Tibial nerve (tissue), 4 donors: Measurements from ENCODE around the gene MAST2. TPM values are rescaled to one million over a fixed set of nuclear protein-coding genes. Genes with fewer than 3 reads are reported as not detected.

Experiments used
- DNase-seq, 2 donors: peaks; one replicate each; pipeline ENCODE4 v3.0.0-alpha.2; 2019; ENCODE audit warnings: low spot score in 2 of 2
- H3K27ac ChIP-seq, 4 donors: fragments of 200-600 bp; sonication (generic) in 3 of 4; one replicate each; pipeline ENCODE4 v1.5.1; 2017 to 2019; ENCODE audit warnings: mild to moderate bottlenecking in 1 of 4
- H3K27me3 ChIP-seq, 2 donors: fragments of 200-600 bp; sonication (generic) in 1 of 2; one replicate each; pipeline versions ENCODE4 v1.5.1 to v1.6.0; 2017 to 2019
- H3K36me3 ChIP-seq, 3 donors: fragments of 200-600 bp; sonication (generic); one replicate each; pipeline ENCODE4 v1.5.1; 2018 to 2019
- H3K4me1 ChIP-seq, 4 donors: fragments of 200-600 bp; sonication (generic) in 3 of 4; one replicate each; pipeline ENCODE4 v1.5.1; 2017 to 2019
- H3K4me3 ChIP-seq, 4 donors: fragments of 200-600 bp; sonication (generic) in 3 of 4; one replicate each; pipeline ENCODE4 v1.5.1; 2017 to 2019; ENCODE audit warnings: mild to moderate bottlenecking in 1 of 4, moderate library complexity in 1 of 4
- H3K9me3 ChIP-seq, 4 donors: fragments of 200-600 bp; sonication (generic) in 3 of 4; one replicate each; pipeline ENCODE4 v1.5.1; 2017 to 2019
- CTCF ChIP-seq, 5 experiments: fragments of 200-600 bp in 3 of 5; fragments of 450-650 bp in 2 of 5; sonication (generic) in 3 of 5; IDR thresholded peaks; one replicate each; pipeline ENCODE4 v1.5.1; 2016 to 2019; ENCODE audit warnings: antibody characterized with exemption in 5 of 5, mild to moderate bottlenecking in 3 of 5, moderate library complexity in 2 of 5
- EP300 ChIP-seq, 2 donors: sonication (generic); formaldehyde crosslinking; IDR thresholded peaks; one replicate each; pipeline ENCODE4 v1.6.1; 2017; ENCODE audit warnings: antibody characterized with exemption in 2 of 2, mild to moderate bottlenecking in 1 of 2
- POLR2A ChIP-seq, 2 donors: fragments of 450-650 bp; IDR thresholded peaks; one replicate each; pipeline ENCODE4 v1.6.1; 2017; ENCODE audit warnings: antibody characterized with exemption in 2 of 2, mild to moderate bottlenecking in 2 of 2, moderate library complexity in 2 of 2
- WGBS, 2 donors: methylation state at CpG; one replicate each; pipeline ENCODE4 v1.1.5; 2018; 5-methylcytosine and 5-hydroxymethylcytosine counted together
- total RNA-seq, 4 donors: library from RNA; depleted of rRNA; stranded (reverse); fragments of >200 nt; gene quantifications; one replicate each; pipeline ENCODE4 v1.1.0, GENCODE V29; 2016

MAST2 gene
- total RNA-seq, 4 donors from 2014 or later: 38.0 to 122 (median 57.1) TPM

GRCh38 chr1:46081206-46081605 lies 277.8 kb downstream of the MAST2 start:
- H3K9me3 ChIP-seq: no peaks in the 10 kb centered on the region
- no peak for TF ChIP-seq POLR2A (IDR thresholded peaks at IDR 0.05)
- TF ChIP-seq EP300 (IDR thresholded peaks at IDR 0.05): no peak
- TF ChIP-seq CTCF (IDR thresholded peaks at IDR 0.05): no peak
- H3K36me3 ChIP-seq: no peaks in the 10 kb centered on the region
- no peaks in the 10 kb centered on the region for H3K27me3 ChIP-seq
- DNase-seq: no peak
- H3K4me1 ChIP-seq: no peaks in the 10 kb centered on the region
- no peak overlapping the region for H3K4me3 ChIP-seq
- no peak overlapping the region for H3K27ac ChIP-seq
- WGBS, 2 donors: 69 to 77% methylated on average over 7 of the region's 7 CpGs

DNA sequence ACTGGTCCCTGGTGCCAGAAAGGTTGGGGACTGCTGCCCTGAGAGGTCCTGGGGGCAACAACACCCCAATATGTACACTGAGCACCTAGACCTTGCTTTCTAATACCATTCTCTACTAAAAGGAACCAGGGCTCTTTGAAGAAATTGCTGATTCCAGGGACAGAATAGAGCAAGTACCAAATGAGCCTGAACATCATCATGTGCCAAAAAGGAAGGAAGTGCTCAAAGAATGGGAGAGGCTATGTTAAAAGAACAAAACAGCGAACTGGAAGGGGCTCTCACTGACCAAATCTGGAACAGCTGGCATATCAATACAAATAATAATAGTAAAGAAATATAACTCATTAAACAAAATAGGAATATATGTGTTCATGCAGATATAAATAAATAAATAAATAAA lies 278.2 kb downstream of the MAST2 start:
- no peaks in the 10 kb centered on the region for H3K27me3 ChIP-seq
- 75 to 79% methylated on average over 1 of the region's 1 CpG for WGBS, 2 donors

GRCh38 chr1:46083579-46083978 lies 280.2 kb downstream of the MAST2 start:
- TF ChIP-seq EP300 (IDR thresholded peaks at IDR 0.05): no peak
- TF ChIP-seq POLR2A (IDR thresholded peaks at IDR 0.05): no peak
- TF ChIP-seq CTCF (IDR thresholded peaks at IDR 0.05): no peak
- no peaks in the 10 kb centered on the region for H3K36me3 ChIP-seq

More for the DNA sequence above, 278.2 kb downstream of the MAST2 start:
- Histone ChIP-seq H3K4me3 (no peak overlapping the region), H3K36me3 (no peaks in the 10 kb centered on the region), H3K9me3 (no peaks in the 10 kb centered on the region), H3K27ac (no peak overlapping the region), H3K4me1 (no peaks in the 10 kb centered on the region)
- TF ChIP-seq EP300 (IDR thresholded peaks at IDR 0.05) (peak in 1 of 2 donors; percentile 13), POLR2A (IDR thresholded peaks at IDR 0.05) (no peak)
- DNase-seq: no peak

GRCh38 chr1:46084553-46085451 lies 281.4 kb downstream of the MAST2 start:
- Histone ChIP-seq H3K36me3 (no peaks in the 10 kb centered on the region), H3K27ac (no peak overlapping the region), H3K9me3 (no peaks in the 10 kb centered on the region), H3K4me1 (no peaks in the 10 kb centered on the region), H3K4me3 (no peak overlapping the region), H3K27me3 (no peaks in the 10 kb centered on the region)
- DNase-seq: no peak
- 65 to 95% methylated on average over 1 of the region's 1 CpG for WGBS, 2 donors
- TF ChIP-seq CTCF (IDR thresholded peaks at IDR 0.05): no peak
- no peak for TF ChIP-seq POLR2A (IDR thresholded peaks at IDR 0.05)
- TF ChIP-seq EP300 (IDR thresholded peaks at IDR 0.05): no peak

More at GRCh38 chr1:46083579-46083978, 280.2 kb downstream of the MAST2 start:
- Histone ChIP-seq H3K4me3 (no peak overlapping the region), H3K27ac (no peak overlapping the region), H3K4me1 (no peaks in the 10 kb centered on the region), H3K27me3 (no peaks in the 10 kb centered on the region), H3K9me3 (no peaks in the 10 kb centered on the region)
- DNase-seq: no peak

Other genes with a start within 250 kb of the MAST2 start
- 100 to 1,000 TPM in 1 of 4 donors, 10 to 100 TPM in 3; 71.2 to 105 (median 80.6) TPM for gene NASP, start 219.6 kb upstream of the MAST2 start, total RNA-seq
- gene CCDC17, start 179.6 kb upstream of the MAST2 start, total RNA-seq: 1 to 10 TPM in 3 of 4 donors, under 1 TPM in 1; 0.44 to 5.9 (median 4.3) TPM
- gene GPBP1L1, start 117.1 kb upstream of the MAST2 start, total RNA-seq: 100 to 1,000 TPM; 107 to 148 (median 128) TPM
- gene TMEM69, start 115.4 kb upstream of the MAST2 start, total RNA-seq: 10 to 100 TPM; 10.2 to 28.6 (median 15.4) TPM
- 10 to 100 TPM in 3 of 4 donors, 1 to 10 TPM in 1; 8.4 to 15.3 (median 13.9) TPM for gene IPP, start 53.0 kb upstream of the MAST2 start, total RNA-seq